Measurements from ENCODE around the gene PRXL2B.

PRXL2B gene

GRCh38 chr1:2556678-2557481 lies 29.7 kb upstream of the PRXL2B start:
- ChIA-PET CTCF (no interaction called here), POLR2A (interaction anchor here (1.0 kb wide), 1 partner anchor 28 kb away, joined by 3 read pairs; no protein-coding TSS in a partner anchor)
- no peak for DNase-seq (ENCODE audit: extremely low spot score)
- TF ChIP-seq CTBP1 (IDR thresholded peaks at IDR 0.05; ENCODE audit: borderline replicate concordance) (no peak), ZNF384 (IDR thresholded peaks at IDR 0.05) (no peak), SUZ12 (IDR thresholded peaks at IDR 0.05) (no peak), ELF4 (IDR thresholded peaks at IDR 0.05) (no peak), HDGF (IDR thresholded peaks at IDR 0.05; ENCODE audit: borderline replicate concordance) (no peak)

DNA sequence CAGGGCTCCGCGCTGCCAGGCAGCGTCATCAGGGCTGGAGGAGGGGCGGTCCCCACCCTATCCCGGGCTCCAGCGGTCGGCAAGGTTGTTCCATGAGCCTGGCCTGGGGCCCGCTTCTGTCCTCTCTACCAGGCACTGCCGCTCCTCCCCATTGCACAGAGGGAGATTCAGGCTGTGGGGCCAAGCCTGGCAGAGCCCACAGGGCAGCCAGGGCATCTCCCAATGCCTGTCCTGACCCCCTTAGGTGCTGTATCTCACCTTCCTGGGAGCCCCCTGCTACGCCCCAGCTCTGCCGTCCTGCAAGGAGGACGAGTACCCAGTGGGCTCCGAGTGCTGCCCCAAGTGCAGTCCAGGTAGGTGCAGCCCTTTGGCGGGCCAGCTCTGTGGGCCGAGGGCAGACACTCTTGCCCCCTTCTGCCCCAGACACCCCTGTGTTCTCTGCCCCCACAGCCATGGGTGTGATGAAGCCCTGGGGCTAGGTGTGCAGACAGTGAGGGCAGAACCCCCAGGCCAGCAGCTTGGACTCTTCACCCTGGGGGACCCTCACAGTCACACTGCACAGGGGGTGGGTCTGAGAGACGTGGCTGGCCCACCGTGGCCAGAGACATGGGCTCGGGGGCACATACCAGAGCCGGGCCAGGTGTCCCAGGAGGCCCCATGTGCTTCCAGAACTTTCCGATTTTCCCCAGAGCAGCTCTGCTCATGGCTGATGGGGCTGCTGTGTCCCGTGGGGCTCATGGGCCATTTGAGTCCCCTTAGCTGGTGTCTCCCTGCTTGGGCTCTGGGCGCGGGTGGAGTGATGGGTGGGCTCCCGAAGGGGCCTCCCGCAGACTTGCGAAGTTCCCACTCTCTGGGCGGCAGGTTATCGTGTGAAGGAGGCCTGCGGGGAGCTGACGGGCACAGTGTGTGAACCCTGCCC lies 28.8 kb upstream of the PRXL2B start:
- ChIA-PET CTCF (interaction anchor here (0.6 kb wide), 1 partner anchor 24 kb away, joined by 3 read pairs; no protein-coding TSS in a partner anchor), POLR2A (interaction anchor here (1.2 kb wide), 1 partner anchor 28 kb away, joined by 3 read pairs; no protein-coding TSS in a partner anchor)

DNA sequence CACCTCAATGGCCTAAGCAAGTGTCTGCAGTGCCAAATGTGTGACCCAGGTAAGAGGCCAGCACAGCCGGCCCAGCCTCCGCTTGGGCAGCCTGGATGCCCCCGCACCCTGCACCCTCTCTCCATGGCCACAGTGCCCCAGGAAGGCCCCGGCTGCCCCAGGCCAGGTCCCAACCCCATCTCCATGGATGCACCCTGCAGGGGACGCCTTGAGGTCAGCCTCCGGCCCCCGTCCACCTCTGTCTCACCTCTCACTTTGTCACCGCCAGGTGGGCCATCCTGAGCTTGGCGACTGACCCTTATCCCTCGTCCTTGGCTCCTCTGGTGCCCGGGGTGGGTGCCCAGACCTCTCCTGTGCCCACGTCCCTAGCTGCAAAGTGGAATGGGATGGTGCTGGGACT lies 28.2 kb upstream of the PRXL2B start:
- POLR2A ChIA-PET: interaction anchor here (1.2 kb wide), 1 partner anchor 28 kb away, joined by 3 read pairs; no protein-coding TSS in a partner anchor
- TF ChIP-seq HDGF (IDR thresholded peaks at IDR 0.05; ENCODE audit: borderline replicate concordance): no peak
- TF ChIP-seq ARNT (IDR thresholded peaks at IDR 0.05): no peak
- no peak for TF ChIP-seq FOXK2 (IDR thresholded peaks at IDR 0.05)
- no peak for TF ChIP-seq BHLHE40 (IDR thresholded peaks at IDR 0.05; ENCODE audit: borderline replicate concordance)
- TF ChIP-seq NFRKB (IDR thresholded peaks at IDR 0.05): no peak
- TF ChIP-seq ZNF384 (IDR thresholded peaks at IDR 0.05): no peak
- TF ChIP-seq FOXM1 (IDR thresholded peaks at IDR 0.05; ENCODE audit: borderline replicate concordance): no peak
- TF ChIP-seq TARDBP (IDR thresholded peaks at IDR 0.05): no peak
- no peak for TF ChIP-seq SUZ12 (IDR thresholded peaks at IDR 0.05)
- no peak for DNase-seq (ENCODE audit: extremely low spot score)
- CTCF ChIA-PET: interaction anchor here (0.6 kb wide), 1 partner anchor 24 kb away, joined by 3 read pairs; no protein-coding TSS in a partner anchor

More for the DNA sequence above, 28.8 kb upstream of the PRXL2B start:
- DNase-seq (ENCODE audit: extremely low spot score): no peak
- TF ChIP-seq, protein P1, sequence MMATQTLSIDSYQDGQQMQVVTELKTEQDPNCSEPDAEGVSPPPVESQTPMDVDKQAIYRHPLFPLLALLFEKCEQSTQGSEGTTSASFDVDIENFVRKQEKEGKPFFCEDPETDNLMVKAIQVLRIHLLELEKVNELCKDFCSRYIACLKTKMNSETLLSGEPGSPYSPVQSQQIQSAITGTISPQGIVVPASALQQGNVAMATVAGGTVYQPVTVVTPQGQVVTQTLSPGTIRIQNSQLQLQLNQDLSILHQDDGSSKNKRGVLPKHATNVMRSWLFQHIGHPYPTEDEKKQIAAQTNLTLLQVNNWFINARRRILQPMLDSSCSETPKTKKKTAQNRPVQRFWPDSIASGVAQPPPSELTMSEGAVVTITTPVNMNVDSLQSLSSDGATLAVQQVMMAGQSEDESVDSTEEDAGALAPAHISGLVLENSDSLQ (IDR thresholded peaks at IDR 0.05): no peak
- TF ChIP-seq CTBP1 (IDR thresholded peaks at IDR 0.05; ENCODE audit: borderline replicate concordance) (no peak), TARDBP (IDR thresholded peaks at IDR 0.05) (no peak), ARNT (IDR thresholded peaks at IDR 0.05) (no peak), SP1 (IDR thresholded peaks at IDR 0.05) (no peak), ZNF384 (IDR thresholded peaks at IDR 0.05) (no peak), SUZ12 (IDR thresholded peaks at IDR 0.05) (no peak), HDGF (IDR thresholded peaks at IDR 0.05; ENCODE audit: borderline replicate concordance) (no peak), FOXM1 (IDR thresholded peaks at IDR 0.05; ENCODE audit: borderline replicate concordance) (no peak), FOXK2 (IDR thresholded peaks at IDR 0.05) (no peak), LEF1 (IDR thresholded peaks at IDR 0.05; ENCODE audit: borderline replicate concordance) (no peak), NFRKB (IDR thresholded peaks at IDR 0.05) (no peak), ELF4 (IDR thresholded peaks at IDR 0.05) (no peak), BHLHE40 (IDR thresholded peaks at IDR 0.05; ENCODE audit: borderline replicate concordance) (no peak), FOXA1 (IDR thresholded peaks at IDR 0.05) (no peak), L3MBTL2 (conservative IDR thresholded peaks at IDR 0.05) (no peak)

DNA sequence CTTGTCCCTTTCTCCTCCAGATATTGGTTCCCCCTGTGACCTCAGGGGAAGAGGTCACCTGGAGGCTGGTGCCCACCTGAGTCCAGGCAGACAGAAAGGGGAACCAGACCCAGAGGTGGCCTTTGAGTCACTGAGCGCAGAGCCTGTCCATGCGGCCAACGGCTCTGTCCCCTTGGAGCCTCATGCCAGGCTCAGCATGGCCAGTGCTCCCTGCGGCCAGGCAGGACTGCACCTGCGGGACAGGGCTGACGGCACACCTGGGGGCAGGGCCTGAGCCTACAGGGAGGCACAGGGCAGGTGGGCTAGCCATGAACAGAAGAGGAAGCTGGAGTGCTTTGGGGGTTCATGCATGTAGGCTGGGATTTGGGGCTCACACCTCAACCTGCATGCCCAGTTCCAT lies 27.7 kb upstream of the PRXL2B start:
- TF ChIP-seq CTBP1 (IDR thresholded peaks at IDR 0.05; ENCODE audit: borderline replicate concordance) (no peak), ZNF384 (IDR thresholded peaks at IDR 0.05) (no peak), FOXM1 (IDR thresholded peaks at IDR 0.05; ENCODE audit: borderline replicate concordance) (no peak), ELF4 (IDR thresholded peaks at IDR 0.05) (no peak), LEF1 (IDR thresholded peaks at IDR 0.05; ENCODE audit: borderline replicate concordance) (no peak)
- TF ChIP-seq, protein P1 (IDR thresholded peaks at IDR 0.05): no peak
- POLR2A ChIA-PET: interaction anchor here (1.2 kb wide), 1 partner anchor 27 kb away, joined by 3 read pairs; no protein-coding TSS in a partner anchor
- CTCF ChIA-PET: interaction anchor here (0.6 kb wide), 1 partner anchor 23 kb away, joined by 3 read pairs; no protein-coding TSS in a partner anchor
- no peak for DNase-seq (ENCODE audit: extremely low spot score)

- ChIA-PET CTCF (interaction anchor here (1.2 kb wide), 1 partner anchor 242 kb away, joined by 3 read pairs; the partner anchor contains the start of gene TTC34), POLR2A (interaction anchor here (1.5 kb wide), 1 partner anchor 25 kb away, joined by 4 read pairs; no protein-coding TSS in a partner anchor)
Observed at GRCh38 chr1:2559509-2560298, 26.9 kb upstream of the PRXL2B start.

More at GRCh38 chr1:2559509-2560298, 26.9 kb upstream of the PRXL2B start:
- DNase-seq (ENCODE audit: extremely low spot score): no peak
- TF ChIP-seq BHLHE40 (IDR thresholded peaks at IDR 0.05; ENCODE audit: borderline replicate concordance) (no peak), FOXK2 (IDR thresholded peaks at IDR 0.05) (no peak), SUZ12 (IDR thresholded peaks at IDR 0.05) (no peak), ARNT (IDR thresholded peaks at IDR 0.05) (no peak), L3MBTL2 (conservative IDR thresholded peaks at IDR 0.05) (no peak), CTBP1 (IDR thresholded peaks at IDR 0.05; ENCODE audit: borderline replicate concordance) (no peak), LEF1 (IDR thresholded peaks at IDR 0.05; ENCODE audit: borderline replicate concordance) (no peak), NFRKB (IDR thresholded peaks at IDR 0.05) (no peak), HDGF (IDR thresholded peaks at IDR 0.05; ENCODE audit: borderline replicate concordance) (no peak), ELF4 (IDR thresholded peaks at IDR 0.05) (no peak), FOXA1 (IDR thresholded peaks at IDR 0.05) (no peak), ZNF384 (IDR thresholded peaks at IDR 0.05) (no peak), FOXM1 (IDR thresholded peaks at IDR 0.05; ENCODE audit: borderline replicate concordance) (no peak)
- TF ChIP-seq, protein P1 (IDR thresholded peaks at IDR 0.05): no peak

Data from HEK293T (cell line).